ENCODE results near the gene NCKAP5. TPM values are rescaled to one million over a fixed set of nuclear protein-coding genes. Genes with fewer than 3 reads are reported as not detected.

NCKAP5 gene
- total RNA-seq, 1 donor from 2014 or later = 27.9 TPM

- H3K27ac Mint-ChIP-seq (ENCODE audit: unreplicated experiment) = no peak overlapping the region
- H3K4me3 Mint-ChIP-seq = no peak overlapping the region
- DNase-seq (ENCODE audit: low read depth, low spot score) = no peak
- H3K4me1 Mint-ChIP-seq = peaks cover 12% of the 10 kb centered on the region
- H3K27me3 Mint-ChIP-seq (ENCODE audit: low read depth) = no peaks in the 10 kb centered on the region
- no peak for TF ChIP-seq CTCF (conservative IDR thresholded peaks at IDR 0.05)
- H3K9me3 Mint-ChIP-seq = no peaks in the 10 kb centered on the region
- peaks cover 20% of the 10 kb centered on the region for H3K36me3 Mint-ChIP-seq (ENCODE audit: low read depth)
These were observed 167.9 kb downstream of the NCKAP5 start for GRCh38 chr2:133400411-133400810.

- no peaks in the 10 kb centered on the region for H3K27me3 Mint-ChIP-seq (ENCODE audit: low read depth)
- peaks cover 38% of the 10 kb centered on the region for H3K36me3 Mint-ChIP-seq (ENCODE audit: low read depth)
- no peak for DNase-seq (ENCODE audit: low read depth, low spot score)
- peaks cover 12% of the 10 kb centered on the region for H3K9me3 Mint-ChIP-seq
- no peak for TF ChIP-seq CTCF (conservative IDR thresholded peaks at IDR 0.05)
- H3K4me1 Mint-ChIP-seq = peaks cover 16% of the 10 kb centered on the region
- no peak overlapping the region for H3K4me3 Mint-ChIP-seq
- no peak overlapping the region for H3K27ac Mint-ChIP-seq (ENCODE audit: unreplicated experiment)
These were observed 174.4 kb downstream of the NCKAP5 start for GRCh38 chr2:133393895-133394294.

- no peak for TF ChIP-seq CTCF (conservative IDR thresholded peaks at IDR 0.05)
- peaks cover 25% of the 10 kb centered on the region for H3K9me3 Mint-ChIP-seq
- DNase-seq (ENCODE audit: low read depth, low spot score) = no peak
- peaks cover 15% of the 10 kb centered on the region for H3K4me1 Mint-ChIP-seq
- H3K4me3 Mint-ChIP-seq = no peak overlapping the region
- H3K36me3 Mint-ChIP-seq (ENCODE audit: low read depth) = peaks cover 52% of the 10 kb centered on the region
- H3K27me3 Mint-ChIP-seq (ENCODE audit: low read depth) = no peaks in the 10 kb centered on the region
- H3K27ac Mint-ChIP-seq (ENCODE audit: unreplicated experiment) = no peak overlapping the region
These were observed 178.1 kb downstream of the NCKAP5 start for GRCh38 chr2:133390156-133390555.

- peaks cover 24% of the 10 kb centered on the region for H3K9me3 Mint-ChIP-seq
- no peak for TF ChIP-seq CTCF (conservative IDR thresholded peaks at IDR 0.05)
- no peak for DNase-seq (ENCODE audit: low read depth, low spot score)
- H3K27me3 Mint-ChIP-seq (ENCODE audit: low read depth) = no peaks in the 10 kb centered on the region
- no peak overlapping the region for H3K4me3 Mint-ChIP-seq
- H3K4me1 Mint-ChIP-seq = peaks cover 14% of the 10 kb centered on the region
- H3K36me3 Mint-ChIP-seq (ENCODE audit: low read depth) = peaks cover 52% of the 10 kb centered on the region
- no peak overlapping the region for H3K27ac Mint-ChIP-seq (ENCODE audit: unreplicated experiment)
These were observed 178.7 kb downstream of the NCKAP5 start for GRCh38 chr2:133389569-133389968.

- Mint-ChIP-seq H3K36me3 (ENCODE audit: low read depth) (peaks cover 21% of the 10 kb centered on the region), H3K27me3 (ENCODE audit: low read depth) (no peaks in the 10 kb centered on the region), H3K27ac (ENCODE audit: unreplicated experiment) (no peak overlapping the region), H3K9me3 (peaks cover 11% of the 10 kb centered on the region), H3K4me3 (no peak overlapping the region), H3K4me1 (peaks cover 2% of the 10 kb centered on the region)
- no peak for TF ChIP-seq CTCF (conservative IDR thresholded peaks at IDR 0.05)
- no peak for DNase-seq (ENCODE audit: low read depth, low spot score)
These were observed 185.7 kb downstream of the NCKAP5 start for GRCh38 chr2:133382566-133382965.

GRCh38 chr2:133380991-133381390, 187.3 kb downstream of the NCKAP5 start:
- Mint-ChIP-seq H3K4me3 (no peak overlapping the region), H3K27ac (ENCODE audit: unreplicated experiment) (no peak overlapping the region), H3K4me1 (peaks cover 3% of the 10 kb centered on the region), H3K27me3 (ENCODE audit: low read depth) (no peaks in the 10 kb centered on the region), H3K36me3 (ENCODE audit: low read depth) (peaks cover 12% of the 10 kb centered on the region), H3K9me3 (peaks cover 4% of the 10 kb centered on the region)
- no peak for TF ChIP-seq CTCF (conservative IDR thresholded peaks at IDR 0.05)
- DNase-seq (ENCODE audit: low read depth, low spot score) = no peak

Data from neural crest cell (in vitro differentiated cells).